ENCODE measurements around the gene ZNF625.
"Not testable (repeated sequence)": the region's sequence is repeated elsewhere in the genome, so short reads cannot be mapped to it uniquely, and the experiment has no call there.

Gene ZNF625

GRCh38 chr19:12137221-12137940 lies 19.2 kb downstream of the ZNF625 start:
- no peak for DNase-seq (ENCODE audit: low spot score)

- no peak for DNase-seq (ENCODE audit: low spot score)
These were observed 23.5 kb downstream of the ZNF625 start for GRCh38 chr19:12133069-12133468.

GRCh38 chr19:12126707-12127106 lies 29.8 kb downstream of the ZNF625 start:
- peak; percentile 22 for DNase-seq (ENCODE audit: low spot score)

GRCh38 chr19:12117201-12117970 lies 39.1 kb downstream of the ZNF625 start:
- no peak for DNase-seq (ENCODE audit: low spot score)

- no peak for DNase-seq (ENCODE audit: low spot score)
These were observed 43.4 kb downstream of the ZNF625 start for GRCh38 chr19:12113121-12113520.

GRCh38 chr19:12112701-12113100 lies 43.8 kb downstream of the ZNF625 start:
- no peak for DNase-seq (ENCODE audit: low spot score)

GRCh38 chr19:12111943-12112637 lies 44.4 kb downstream of the ZNF625 start:
- no peak for DNase-seq (ENCODE audit: low spot score)

GRCh38 chr19:12111176-12111575 lies 45.4 kb downstream of the ZNF625 start:
- no peak for DNase-seq (ENCODE audit: low spot score)

- not testable (repeated sequence) for DNase-seq (ENCODE audit: low spot score)
These were observed 52.6 kb downstream of the ZNF625 start for GRCh38 chr19:12103909-12104308.

GRCh38 chr19:12098040-12098439 lies 58.5 kb downstream of the ZNF625 start:
- DNase-seq (ENCODE audit: low spot score) = no peak

GRCh38 chr19:12095111-12095790 lies 61.3 kb downstream of the ZNF625 start:
- DNase-seq (ENCODE audit: low spot score) = no peak

Measured in AG08395 (cell line).